NCI-H128 (cell line): ENCODE measurements around the gene INSC.
"Not testable (repeated sequence)": the region's sequence is repeated elsewhere in the genome, so short reads cannot be mapped to it uniquely, and the experiment has no call there.

Experiments used
- DNase-seq: peaks from one replicate; lab custom pipeline; 2025; ENCODE audit not compliant: unreplicated experiment; lab: John Stamatoyannopoulos, UW

INSC gene

GRCh38 chr11:15114501-15115475 lies at the start of gene INSC:
Gene INSC, plus strand, starts transcription at chr11:15114923. Its CDS starts 34,252 bp downstream, at chr11:15149175.
- DNase-seq = no peak

GRCh38 chr11:15069751-15070150 lies 45.0 kb upstream of the INSC start:
- DNase-seq = not testable (repeated sequence)

GRCh38 chr11:15071556-15072255 lies 43.0 kb upstream of the INSC start:
- no peak for DNase-seq

GRCh38 chr11:15072551-15073143 lies 42.1 kb upstream of the INSC start:
- DNase-seq = no peak

GRCh38 chr11:15073361-15074205 lies 41.1 kb upstream of the INSC start, which contains the start of gene CALCB:
Gene CALCB, plus strand, starts transcription at chr11:15073593. Its CDS starts 1,126 bp downstream, at chr11:15074719.
- peak; percentile 14 for DNase-seq

GRCh38 chr11:15074206-15075161 lies 40.2 kb upstream of the INSC start:
- DNase-seq = peak; percentile 48

- no peak for DNase-seq
Measured at GRCh38 chr11:15075162-15075526, 39.6 kb upstream of the INSC start.

- DNase-seq = no peak
Measured at GRCh38 chr11:15091175-15091574, 23.5 kb upstream of the INSC start.

- DNase-seq = no peak
Measured at GRCh38 chr11:15091625-15092024, 23.1 kb upstream of the INSC start.

GRCh38 chr11:15093432-15093831 lies 21.3 kb upstream of the INSC start:
- DNase-seq = no peak

GRCh38 chr11:15095736-15096228 lies 18.9 kb upstream of the INSC start:
- DNase-seq = no peak

- no peak for DNase-seq
Measured at GRCh38 chr11:15097411-15097810, 17.3 kb upstream of the INSC start.

GRCh38 chr11:15099267-15099666 lies 15.5 kb upstream of the INSC start:
- no peak for DNase-seq

- DNase-seq = peak; percentile 40
Measured at GRCh38 chr11:15101072-15101709, 13.5 kb upstream of the INSC start.

- no peak for DNase-seq
Measured at GRCh38 chr11:15104166-15104565, 10.6 kb upstream of the INSC start.

- no peak for DNase-seq
Measured at GRCh38 chr11:15106201-15106965, 8.3 kb upstream of the INSC start.

- no peak for DNase-seq
Measured at GRCh38 chr11:15107730-15108515, 6.8 kb upstream of the INSC start.
